ENCODE measurements around the gene ATG5. TPM values are rescaled to one million over a fixed set of nuclear protein-coding genes. Genes with fewer than 3 reads are reported as not detected.
A peak's percentile ranks its signal among the peaks of the same experiment; 100 is the strongest.

ATG5 gene
- total and polyA plus RNA-seq, 9 of the 15 experiments (the other 6 are each of a cell fraction or from before 2014, with no cell fraction given): 29.0 to 80.0 (median 53.2) TPM

GRCh38 chr6:106134906-106135634 lies 190.5 kb downstream of the ATG5 start (continued):
- no peak for TF ChIP-seq WHSC1 (IDR thresholded peaks at IDR 0.05; ENCODE audit: low read length)
- TF ChIP-seq NCOA1 (IDR thresholded peaks at IDR 0.05; ENCODE audit: low read depth): peak; percentile 24; the same call in 1 of the 2 replicates
- no peak for TF ChIP-seq HCFC1 (IDR thresholded peaks at IDR 0.05; ENCODE audit: low read depth, low read length)
- TF ChIP-seq FOXP1 (CRISPR knock-in tag; IDR thresholded peaks at IDR 0.05): no peak
- no peak for TF ChIP-seq YBX1 (IDR thresholded peaks at IDR 0.05)
- TF ChIP-seq ZNF639 (CRISPR knock-in tag; conservative IDR thresholded peaks at IDR 0.05 in 1 of 2, IDR thresholded peaks at IDR 0.05 in 1 of 2): peak in 1 of 2 experiments; percentile 56; a peak in 1 of 4 replicates
- TF ChIP-seq ZNF586 (CRISPR knock-in tag; conservative IDR thresholded peaks at IDR 0.05): no peak
- TF ChIP-seq MNT (conservative IDR thresholded peaks at IDR 0.05): peak in 1 of 2 experiments; percentile 65; a peak in 2 of 4 replicates
- peak; percentile 86 for TF ChIP-seq NFE2 (IDR thresholded peaks at IDR 0.05; ENCODE audit: low read depth)
- no peak for TF ChIP-seq TARDBP (IDR thresholded peaks at IDR 0.05)
- TF ChIP-seq ZNF175 (CRISPR knock-in tag; IDR thresholded peaks at IDR 0.05; ENCODE audit: low read depth): peak; percentile 58; the same call in 1 of the 2 replicates
- TF ChIP-seq BCOR (IDR thresholded peaks at IDR 0.05): no peak
- peak; percentile 69 for TF ChIP-seq L3MBTL2 (IDR thresholded peaks at IDR 0.05)
- no peak for TF ChIP-seq ELF1 (tag; IDR thresholded peaks at IDR 0.05)
- peak; percentile 67; the same call in 1 of the 2 replicates for TF ChIP-seq GATAD2A (IDR thresholded peaks at IDR 0.05)
- TF ChIP-seq TFAP4 (CRISPR knock-in tag; IDR thresholded peaks at IDR 0.05; ENCODE audit: borderline replicate concordance): peak; percentile 84
- TF ChIP-seq SOX6 (IDR thresholded peaks at IDR 0.05): peak; percentile 30; the same call in 1 of the 2 replicates
- TF ChIP-seq PRPF4 (IDR thresholded peaks at IDR 0.05; ENCODE audit: insufficient read depth, low read depth, low read length, poor library complexity, severe bottlenecking): no peak
- TF ChIP-seq RBFOX2 (IDR thresholded peaks at IDR 0.05; ENCODE audit: low read depth, low read length): peak; percentile 48
- TF ChIP-seq GATAD2B (IDR thresholded peaks at IDR 0.05; ENCODE audit: borderline replicate concordance): 0 out of 2 replicates have a peak, but pooled peaks have one; percentile 39
- TF ChIP-seq DLX4 (CRISPR knock-in tag; IDR thresholded peaks at IDR 0.05): no peak
- TF ChIP-seq E2F6 (IDR thresholded peaks at IDR 0.05; ENCODE audit: borderline replicate concordance in 1 of 2, extremely low read depth in 1 of 2, insufficient read depth in 1 of 2, insufficient read length in 1 of 2, low read depth in 1 of 2, low read length in 1 of 2, poor library complexity in 1 of 2, severe bottlenecking in 1 of 2): peak; percentile 21 to 25
- TF ChIP-seq BHLHE40 (IDR thresholded peaks at IDR 0.05; ENCODE audit: low read length): 0 out of 2 replicates have a peak, but pooled peaks have one; percentile 38

All from K562 (cell line).